Adrenal gland (tissue), 5 donors: Measurements from ENCODE around the gene EID1.

Experiments used
- CTCF ChIP-seq, 6 experiments: fragments of 450-650 bp in 4 of 6; fragments of 200-600 bp in 2 of 6; sonication (generic) in 1 of 6; IDR thresholded peaks; 1 replicate in 5 of 6; 2 replicates in 1 of 6; pipeline versions ENCODE4 v1.5.1 to v1.8.0; 2016 to 2021; ENCODE audit warnings: antibody characterized with exemption in 6 of 6, mild to moderate bottlenecking in 2 of 6, moderate library complexity in 1 of 6
- POLR2A ChIP-seq, 2 donors: fragments of 450-650 bp; IDR thresholded peaks; one replicate each; pipeline ENCODE4 v1.6.1; 2017; ENCODE audit warnings: antibody characterized with exemption in 2 of 2, mild to moderate bottlenecking in 2 of 2, moderate library complexity in 1 of 2
- donor health status: DM: no; HTN: no; CAD: no.

GRCh38 chr15:48905847-48906246 is 27.9 kb downstream of the EID1 start:
- no peak for TF ChIP-seq CTCF (IDR thresholded peaks at IDR 0.05)
- TF ChIP-seq POLR2A (IDR thresholded peaks at IDR 0.05): no peak
